Subcutaneous abdominal adipose tissue (tissue), 5 donors: ENCODE data around the gene VRTN.

Experiments used
- H3K27ac ChIP-seq: one replicate; pipeline ENCODE4 v1.7.0; 2013; ENCODE audit warnings: low read depth, mild to moderate bottlenecking, inconsistent platforms, low read length, moderate library complexity
- H3K27me3 ChIP-seq, 5 donors: one replicate each; pipeline ENCODE4 v1.7.0; 2013; ENCODE audit warnings: low read length in 5 of 5, inconsistent platforms in 1 of 5; ENCODE audit not compliant: control insufficient read depth in 5 of 5, insufficient read depth in 4 of 5
- H3K36me3 ChIP-seq, 5 donors: one replicate each; pipeline ENCODE4 v1.7.0; 2013; ENCODE audit warnings: low read length in 5 of 5; ENCODE audit not compliant: control insufficient read depth in 5 of 5, insufficient read depth in 5 of 5
- H3K4me1 ChIP-seq, 5 donors: one replicate each; pipeline ENCODE4 v1.7.0; 2013; ENCODE audit warnings: low read length in 5 of 5, mild to moderate bottlenecking in 3 of 5, moderate library complexity in 1 of 5; ENCODE audit not compliant: control insufficient read depth in 5 of 5, insufficient read depth in 5 of 5
- H3K4me3 ChIP-seq, 5 donors: one replicate each; pipeline ENCODE4 v1.7.0; 2013; ENCODE audit warnings: low read length in 5 of 5, low read depth in 1 of 5
- H3K9ac ChIP-seq, 5 donors: one replicate each; pipeline ENCODE4 v1.7.0; 2013; ENCODE audit warnings: low read length in 5 of 5, mild to moderate bottlenecking in 4 of 5, moderate library complexity in 3 of 5
- H3K9me3 ChIP-seq, 5 donors: one replicate each; pipeline ENCODE4 v1.7.0; 2013; ENCODE audit warnings: low read length in 5 of 5; ENCODE audit not compliant: control insufficient read depth in 5 of 5
- donor health status: healthy.
- donor health status: healthy.
- donor health status: healthy.
- donor health status: healthy.
- donor health status: healthy.

VRTN gene

DNA sequence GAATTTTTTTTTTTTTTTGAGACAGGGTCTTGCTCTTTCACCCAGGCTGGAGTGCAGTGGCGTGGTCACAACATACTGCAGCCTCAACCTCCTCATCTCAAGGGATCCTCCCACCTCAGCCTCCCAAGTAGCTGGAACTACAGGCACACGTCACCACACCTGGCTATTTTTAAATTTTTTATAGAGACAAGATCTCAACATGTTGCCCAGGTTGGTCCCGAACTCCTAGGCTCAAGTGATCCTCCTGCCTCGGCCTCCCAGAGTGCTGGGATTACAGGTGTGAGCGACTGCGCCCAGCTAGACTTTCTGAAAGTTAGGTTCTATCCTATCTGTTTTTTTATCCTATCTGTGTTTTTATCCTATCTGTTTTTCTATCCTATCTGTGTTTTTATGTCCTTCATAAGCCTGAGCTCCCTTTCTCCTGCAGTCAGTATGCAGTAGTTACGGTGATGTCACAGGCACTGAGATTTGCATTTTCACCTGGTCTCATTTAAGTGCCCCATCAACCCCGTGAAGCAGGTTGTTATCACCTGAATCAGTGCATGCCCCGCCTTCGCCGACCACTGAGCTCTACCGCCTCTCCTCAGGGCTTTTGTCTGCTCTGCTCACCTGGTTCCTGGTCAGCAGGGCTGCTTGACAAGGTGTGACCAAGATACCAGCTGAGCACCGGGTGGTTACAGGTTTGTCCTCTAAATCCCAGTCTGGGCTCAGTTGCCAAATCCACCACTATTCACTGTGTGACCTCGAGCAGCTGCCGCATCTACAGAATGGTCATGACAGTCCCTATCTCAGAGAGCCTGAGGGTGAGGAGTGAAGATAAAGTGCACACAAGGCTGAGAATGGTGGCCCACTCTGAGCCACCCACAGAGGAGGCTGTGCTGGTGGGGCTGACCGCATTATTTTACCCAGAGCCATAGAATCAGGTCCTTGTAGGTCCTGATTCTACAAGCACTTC, 44.6 kb downstream of the VRTN start:
- H3K36me3 ChIP-seq: no peaks in the 10 kb centered on the region
- no peaks in the 10 kb centered on the region for H3K4me1 ChIP-seq
- H3K9me3 ChIP-seq: no peaks in the 10 kb centered on the region
- H3K9ac ChIP-seq: no peak overlapping the region
- H3K27me3 ChIP-seq: peaks cover 0 to 14% (median 0%) of the 10 kb centered on the region in 5 donors
- no peak overlapping the region for H3K4me3 ChIP-seq
- no peak overlapping the region for H3K27ac ChIP-seq

DNA sequence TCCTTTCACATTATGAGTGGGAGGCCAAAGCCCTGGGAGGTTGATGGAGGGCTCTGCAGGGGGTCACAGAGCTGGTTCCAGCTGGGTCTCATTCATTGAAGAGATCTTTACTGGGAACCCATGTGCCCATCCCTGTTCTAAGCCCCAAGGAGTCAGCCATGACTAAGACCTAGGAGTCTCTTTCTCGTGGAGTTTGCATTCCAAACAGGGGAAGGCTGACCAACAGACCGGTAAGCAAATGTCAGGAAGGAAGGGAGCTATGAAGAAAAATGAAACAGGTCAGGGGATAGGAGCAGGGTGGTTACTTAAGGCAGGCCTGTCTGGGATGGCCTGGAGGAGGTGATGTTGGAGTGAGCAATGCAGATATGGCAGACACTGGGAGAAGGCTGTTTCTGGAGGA, 46.3 kb downstream of the VRTN start:
- no peaks in the 10 kb centered on the region for H3K4me1 ChIP-seq
- H3K36me3 ChIP-seq: no peaks in the 10 kb centered on the region
- H3K9ac ChIP-seq: no peak overlapping the region
- H3K27me3 ChIP-seq: peaks cover 0 to 14% (median 0%) of the 10 kb centered on the region in 5 donors
- no peak overlapping the region for H3K27ac ChIP-seq
- H3K9me3 ChIP-seq: no peaks in the 10 kb centered on the region
- H3K4me3 ChIP-seq: no peak overlapping the region

- H3K36me3 ChIP-seq: no peaks in the 10 kb centered on the region
- H3K9ac ChIP-seq: no peak overlapping the region
- no peaks in the 10 kb centered on the region for H3K4me1 ChIP-seq
- H3K27ac ChIP-seq: no peak overlapping the region
- peaks cover 0 to 14% (median 0%) of the 10 kb centered on the region in 5 donors for H3K27me3 ChIP-seq
- no peak overlapping the region for H3K4me3 ChIP-seq
- H3K9me3 ChIP-seq: no peaks in the 10 kb centered on the region
Observed at GRCh38 chr14:74395094-74395493, 46.8 kb downstream of the VRTN start.

DNA sequence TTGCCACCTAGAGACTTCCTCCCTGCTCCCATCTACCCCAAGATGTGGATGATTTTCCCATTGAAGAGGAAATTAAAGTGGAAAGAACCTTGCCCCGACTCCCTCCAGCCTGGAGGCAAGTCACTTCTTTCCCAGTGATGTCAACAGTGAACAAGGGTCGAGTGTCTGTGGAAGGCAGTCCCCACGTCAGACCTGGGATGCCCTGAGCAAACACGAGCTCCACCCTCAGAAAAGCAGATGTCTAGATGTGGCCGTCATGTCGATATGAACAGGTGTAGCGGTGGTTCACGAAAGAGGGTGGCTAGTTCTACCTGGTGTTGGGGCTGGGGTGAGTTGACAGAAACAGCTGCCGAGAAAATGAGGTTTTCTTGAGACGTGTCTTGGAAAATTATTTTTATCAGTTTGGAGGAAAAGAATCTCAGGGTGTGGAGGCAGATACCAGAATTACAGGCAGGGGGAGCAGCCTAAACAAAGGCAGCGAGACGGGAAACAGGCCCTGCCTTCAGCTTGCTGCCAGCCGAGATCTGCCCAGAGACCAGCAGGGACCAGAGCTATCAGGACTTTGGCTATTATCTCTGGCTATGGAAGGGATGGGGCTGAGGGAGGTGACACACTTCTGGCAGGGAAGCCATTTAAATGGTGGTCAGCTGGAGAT, 51.9 kb downstream of the VRTN start:
- Histone ChIP-seq H3K9me3 (no peaks in the 10 kb centered on the region), H3K4me1 (peaks cover 4 to 27% (median 22%) of the 10 kb centered on the region in 5 donors), H3K27me3 (peaks cover 3 to 16% (median 9%) of the 10 kb centered on the region in 5 donors), H3K4me3 (no peak overlapping the region), H3K9ac (no peak overlapping the region), H3K36me3 (no peaks in the 10 kb centered on the region), H3K27ac (no peak overlapping the region)

DNA sequence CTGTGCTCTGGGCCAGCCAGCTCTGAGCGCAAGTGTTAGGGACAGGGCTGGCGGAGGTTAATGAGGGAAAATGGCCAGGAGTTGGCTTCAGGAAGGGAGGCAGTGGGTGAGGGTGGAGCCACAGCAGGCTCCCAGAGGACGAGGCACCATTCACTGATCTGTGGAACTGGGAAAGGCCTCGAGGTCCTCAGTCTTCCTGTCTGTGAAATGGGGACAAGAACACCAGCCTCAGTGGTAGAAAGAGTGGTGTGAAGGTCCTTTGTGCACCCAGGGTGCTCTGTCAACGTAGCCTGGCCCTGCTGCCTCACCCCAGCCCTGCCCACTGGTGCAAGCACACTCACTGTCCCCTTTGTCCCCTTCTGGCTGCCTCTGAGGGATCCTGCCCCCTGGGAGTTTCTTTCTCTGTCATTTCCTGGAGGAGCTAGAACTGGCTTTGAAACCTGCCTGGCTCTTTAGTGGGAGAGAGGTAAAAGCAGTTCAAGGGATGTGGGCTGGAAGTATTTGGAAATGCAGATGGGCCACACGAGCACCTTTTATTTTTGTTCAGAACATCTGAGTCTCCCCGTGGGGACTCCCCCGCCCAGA, 52.7 kb downstream of the VRTN start:
- Histone ChIP-seq H3K36me3 (no peaks in the 10 kb centered on the region), H3K4me3 (peak overlapping the region in 2 of 5 donors; percentile 31 to 44), H3K4me1 (peaks cover 4 to 27% (median 22%) of the 10 kb centered on the region in 5 donors), H3K27me3 (peaks cover 8 to 24% (median 10%) of the 10 kb centered on the region in 5 donors), H3K27ac (no peak overlapping the region), H3K9ac (peak overlapping the region in 1 of 5 donors; percentile 32), H3K9me3 (no peaks in the 10 kb centered on the region)

DNA sequence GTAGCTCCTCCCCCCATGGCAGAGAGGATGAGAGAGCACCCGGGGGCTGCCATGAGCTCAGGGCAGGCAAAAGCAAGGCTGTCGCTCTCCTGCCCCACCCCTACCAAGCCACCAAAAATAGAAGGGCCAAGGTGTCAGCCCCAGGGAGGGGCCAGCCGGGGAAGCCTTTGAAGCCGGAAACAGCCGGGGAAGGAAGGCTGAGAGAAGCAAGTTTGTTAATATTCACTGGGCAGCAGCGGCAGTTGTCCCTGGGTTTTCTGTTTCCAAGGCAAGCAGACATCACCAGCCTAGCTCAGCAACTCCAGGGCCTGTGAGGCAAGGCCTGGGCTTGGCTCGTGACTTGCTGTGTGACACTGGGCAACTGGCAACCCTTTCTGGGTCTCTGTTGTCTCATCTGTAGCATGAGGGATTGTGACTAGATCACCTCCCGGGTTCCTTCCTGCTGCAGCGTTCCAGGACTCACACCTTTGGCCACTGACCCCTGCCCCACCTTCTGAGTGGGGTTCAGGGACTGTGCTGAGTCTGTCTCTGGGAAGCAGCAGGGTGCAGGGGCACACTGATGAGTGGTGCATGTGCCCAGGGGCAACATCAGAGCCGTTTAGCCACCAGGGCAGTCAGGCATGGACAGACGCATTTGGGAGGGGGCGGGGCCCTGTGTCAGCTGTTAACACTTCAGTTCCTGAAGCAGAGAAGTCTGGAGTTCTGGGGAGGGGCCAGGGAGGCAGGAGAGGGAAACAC, 53.4 kb downstream of the VRTN start:
- H3K27me3 ChIP-seq: peaks cover 8 to 25% (median 10%) of the 10 kb centered on the region in 5 donors
- H3K36me3 ChIP-seq: no peaks in the 10 kb centered on the region
- H3K9me3 ChIP-seq: no peaks in the 10 kb centered on the region
- peak overlapping the region in 4 of 5 donors; percentile 5 to 44 (median 28) for H3K4me3 ChIP-seq
- H3K4me1 ChIP-seq: peaks cover 4 to 27% (median 22%) of the 10 kb centered on the region in 5 donors
- no peak overlapping the region for H3K27ac ChIP-seq
- peak overlapping the region in 1 of 5 donors; percentile 32 for H3K9ac ChIP-seq

DNA sequence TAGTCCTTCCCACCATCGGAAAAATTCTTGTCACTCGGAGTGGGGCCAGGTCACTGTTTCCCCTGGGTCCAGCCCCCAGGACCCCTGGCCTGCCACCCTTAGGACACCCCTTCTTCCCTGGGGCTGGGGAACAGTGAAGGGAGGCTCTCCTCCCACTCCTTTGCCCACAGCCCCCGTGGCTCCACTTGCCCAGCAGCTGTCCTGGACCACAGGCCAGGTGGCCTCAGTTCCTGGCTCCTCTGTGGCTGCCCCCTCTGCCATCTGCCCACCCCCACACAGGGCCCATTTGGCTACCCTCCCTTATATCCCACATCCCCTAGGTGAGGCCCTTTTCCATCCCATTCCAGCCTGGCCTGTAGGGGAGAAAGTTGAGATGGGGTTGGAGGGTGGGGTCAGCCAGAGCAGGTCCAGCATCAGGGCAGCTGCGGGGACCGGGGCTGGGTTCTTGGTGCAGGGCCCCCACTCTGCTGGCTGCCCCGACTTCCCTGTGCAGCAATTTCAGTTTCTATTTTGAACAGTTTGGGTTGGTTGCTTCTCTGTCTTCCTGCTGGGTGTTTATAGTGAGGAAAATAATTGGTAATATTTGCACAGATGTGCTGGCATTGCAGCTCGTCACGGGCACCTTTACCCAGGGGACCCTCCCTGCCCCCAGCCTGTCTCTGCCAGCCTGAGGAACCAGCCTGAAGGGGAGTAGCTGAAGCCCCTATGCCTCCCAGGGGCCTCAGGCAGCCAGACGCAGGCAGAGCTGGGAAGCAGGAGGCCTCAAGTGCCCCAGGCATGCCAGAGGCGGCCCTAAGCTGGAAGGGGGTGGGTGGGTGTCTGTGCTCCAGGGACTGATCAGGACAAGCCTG, 54.4 kb downstream of the VRTN start:
- no peak overlapping the region for H3K27ac ChIP-seq
- H3K9me3 ChIP-seq: no peaks in the 10 kb centered on the region
- H3K9ac ChIP-seq: no peak overlapping the region
- H3K4me1 ChIP-seq: peaks cover 4 to 27% (median 22%) of the 10 kb centered on the region in 5 donors
- H3K4me3 ChIP-seq: no peak overlapping the region
- peaks cover 9 to 25% (median 10%) of the 10 kb centered on the region in 5 donors for H3K27me3 ChIP-seq
- H3K36me3 ChIP-seq: no peaks in the 10 kb centered on the region

GRCh38 chr14:74403619-74404417, 55.5 kb downstream of the VRTN start:
- H3K9ac ChIP-seq: no peak overlapping the region
- no peak overlapping the region for H3K27ac ChIP-seq
- H3K36me3 ChIP-seq: no peaks in the 10 kb centered on the region
- H3K4me1 ChIP-seq: peaks cover 4 to 27% (median 22%) of the 10 kb centered on the region in 5 donors
- no peak overlapping the region for H3K4me3 ChIP-seq
- H3K9me3 ChIP-seq: no peaks in the 10 kb centered on the region
- H3K27me3 ChIP-seq: peaks cover 9 to 25% (median 10%) of the 10 kb centered on the region in 5 donors
